ENCODE measurements around the gene POLR1A. TPM values are rescaled to one million over a fixed set of nuclear protein-coding genes. Genes with fewer than 3 reads are reported as not detected.

The POLR1A gene
- polyA plus RNA-seq, 2 of the 4 experiments (the other 2 are of a cell fraction) = 22.8 to 55.7 TPM

- Histone ChIP-seq H3K9me3 (no peaks in the 10 kb centered on the region), H3K4me2 (no peak overlapping the region), H3K27ac (no peak overlapping the region), H3K4me1 (no peaks in the 10 kb centered on the region), H3K4me3 (no peak overlapping the region)
- CTCF ChIA-PET = interaction anchor here (1.2 to 2.9 kb wide), 7 partner anchors 10 to 210 kb away, joined by 3 to 17 read pairs (median 3); partner anchors contain the start of gene ST3GAL5
- POLR2A ChIA-PET = no interaction called here
- TF ChIP-seq ZNF302 (CRISPR knock-in tag; IDR thresholded peaks at IDR 0.05) (no peak), FOSB (CRISPR knock-in tag; IDR thresholded peaks at IDR 0.05) (no peak), SMC3 (IDR thresholded peaks at IDR 0.05) (no peak), CBX2 (IDR thresholded peaks at IDR 0.05; ENCODE audit: borderline replicate concordance, low read depth) (no peak), BCL3 (IDR thresholded peaks at IDR 0.05) (no peak), CHD4 (IDR thresholded peaks at IDR 0.05; ENCODE audit: borderline replicate concordance) (no peak), EHF (CRISPR knock-in tag; IDR thresholded peaks at IDR 0.05) (no peak), RFX5 (IDR thresholded peaks at IDR 0.05) (no peak), TFCP2L1 (CRISPR knock-in tag; IDR thresholded peaks at IDR 0.05) (no peak), KDM5A (IDR thresholded peaks at IDR 0.05) (no peak), ATOH8 (CRISPR knock-in tag; IDR thresholded peaks at IDR 0.05; ENCODE audit: low read depth) (no peak), CTCF (IDR thresholded peaks at IDR 0.05) (no peak), NPAS2 (CRISPR knock-in tag; IDR thresholded peaks at IDR 0.05; ENCODE audit: borderline replicate concordance) (no peak), MAX (IDR thresholded peaks at IDR 0.05) (no peak), POLR2A (IDR thresholded peaks at IDR 0.05; ENCODE audit: low read length) (no peak), REST (IDR thresholded peaks at IDR 0.05) (no peak), MAFK (IDR thresholded peaks at IDR 0.05; ENCODE audit: partially characterized antibody) (no peak), NFE2L2 (conservative IDR thresholded peaks at IDR 0.05; ENCODE audit: low read length) (no peak), TP53 (CRISPR knock-in tag; IDR thresholded peaks at IDR 0.05) (no peak), SREBF2 (IDR thresholded peaks at IDR 0.05) (no peak)
- ATAC-seq (no peak), FAIRE-seq (no peak), DNase-seq (ENCODE audit: low read depth in 1 of 2, low spot score in 1 of 2) (no peak)
- WGBS (ENCODE audit: missing lambda C conversion rate) = 86% methylated on average over 1 of the region's 1 CpG
Measured at GRCh38 chr2:86097913-86098312, 7.8 kb downstream of the POLR1A start.

All from A549 (cell line).